IMR-90 (cell line): Measurements from ENCODE around the gene ARHGAP8. TPM values are rescaled to one million over a fixed set of nuclear protein-coding genes. Genes with fewer than 3 reads are reported as not detected.
A peak's percentile ranks its signal among the peaks of the same experiment; 100 is the strongest.

ENCODE experiments used
- ATAC-seq: fragments of 200-7000 bp; cut with Tn5 transposase; 2 replicates; pipeline ENCODE4 v1.9.1; 2020; ENCODE audit warnings: low read depth, mild to moderate bottlenecking, moderate library complexity
- BruUV-seq: library from RNA; stranded (reverse); fragments of 400-500 nt; replicated peaks from 2 replicates; lab custom pipeline; 2021; lab: Mats Ljungman, UMichigan
- CTCF ChIA-PET: fragments of 300-600 bp; formaldehyde crosslinking; extraction: SDS; loops from one replicate; lab custom pipeline; 2021; ENCODE audit warnings: antibody characterized with exemption; lab: Yijun Ruan, JAX
- POLR2A ChIA-PET: fragments of 300-600 bp; sonication (Branson Sonifier 250); formaldehyde crosslinking; loops from one replicate; lab custom pipeline; 2022; ENCODE audit warnings: antibody characterized with exemption; ENCODE audit not compliant: unreplicated experiment; lab: Charles Lee
- DNase-seq: peaks from one replicate; pipeline ENCODE4 v3.0.0; 2013
- H2AFZ ChIP-seq: replicated peaks from 2 replicates; pipeline ENCODE3; 2013; ENCODE audit warnings: low read length, mild to moderate bottlenecking; ENCODE audit not compliant: poor library complexity
- H2AK5ac ChIP-seq: 2 replicates; pipeline ENCODE4 v1.6.1; 2013; ENCODE audit warnings: low read depth, low read length, inconsistent platforms
- H2AK9ac ChIP-seq: replicated peaks from 2 replicates; pipeline ENCODE3; 2013; ENCODE audit warnings: mild to moderate bottlenecking, low read depth, low read length, moderate library complexity; ENCODE audit not compliant: poor library complexity
- H2BK120ac ChIP-seq: 2 replicates; pipeline ENCODE4 v1.6.1; 2013; ENCODE audit warnings: low read depth, low read length, inconsistent platforms
- H2BK15ac ChIP-seq: 3 replicates; pipeline ENCODE4 v1.6.1; 2013; ENCODE audit warnings: low read depth, low read length, inconsistent platforms
- H2BK20ac ChIP-seq: 2 replicates; pipeline ENCODE4 v1.6.1; 2013; ENCODE audit warnings: low read depth, mild to moderate bottlenecking, inconsistent platforms, low read length, moderate library complexity
- H2BK5ac ChIP-seq: 2 replicates; pipeline ENCODE4 v1.6.1; 2013; ENCODE audit warnings: mild to moderate bottlenecking, low read depth, low read length, inconsistent platforms; ENCODE audit not compliant: poor library complexity, severe bottlenecking
- H3K14ac ChIP-seq: replicated peaks from 2 replicates; pipeline ENCODE4 v1.6.1; 2013; ENCODE audit warnings: low read depth, low read length, inconsistent platforms
- H3K18ac ChIP-seq: 2 replicates; pipeline ENCODE4 v1.6.1; 2013; ENCODE audit warnings: low read depth, low read length, control low read depth
- H3K23ac ChIP-seq: 2 replicates; pipeline ENCODE4 v1.6.1; 2013; ENCODE audit warnings: low read depth, low read length, inconsistent platforms
- H3K27ac ChIP-seq: 2 replicates; pipeline ENCODE4 v1.5.1; 2013; ENCODE audit warnings: mild to moderate bottlenecking, control low read depth, low read length; ENCODE audit not compliant: insufficient read depth
- H3K27me3 ChIP-seq: 2 replicates; pipeline ENCODE4 v1.6.1; 2013; ENCODE audit warnings: low read length; ENCODE audit not compliant: control insufficient read depth, insufficient read depth
- H3K36me3 ChIP-seq: 2 replicates; pipeline ENCODE4 v1.6.1; 2013; ENCODE audit warnings: low read length, mixed read lengths; ENCODE audit not compliant: control insufficient read depth, insufficient read depth
- H3K4ac ChIP-seq: 2 replicates; pipeline ENCODE4 v1.6.1; 2013; ENCODE audit warnings: low read depth, low read length, inconsistent platforms
- H3K4me1 ChIP-seq: 2 replicates; pipeline ENCODE4 v1.6.1; 2013; ENCODE audit warnings: low read length, mixed read lengths; ENCODE audit not compliant: control insufficient read depth, insufficient read depth
- H3K4me2 ChIP-seq: 2 replicates; pipeline ENCODE4 v1.6.1; 2013; ENCODE audit warnings: low read depth, mild to moderate bottlenecking, control low read depth, low read length, moderate library complexity
- H3K4me3 ChIP-seq: 2 replicates; pipeline ENCODE4 v1.5.1; 2013; ENCODE audit warnings: low read depth, mild to moderate bottlenecking, control low read depth, low read length, moderate library complexity; ENCODE audit not compliant: insufficient read depth
- H3K56ac ChIP-seq: 2 replicates; pipeline ENCODE4 v1.6.1; 2013; ENCODE audit warnings: low read length, inconsistent platforms; ENCODE audit not compliant: insufficient read depth; ENCODE audit errors: extremely low read depth
- H3K79me1 ChIP-seq, 2 experiments: 2 replicates each; pipeline ENCODE4 v1.6.1; 2013; ENCODE audit warnings: low read length in 2 of 2, inconsistent platforms in 1 of 2, low read depth in 1 of 2
- H3K9ac ChIP-seq: 2 replicates; pipeline ENCODE4 v1.6.1; 2013; ENCODE audit warnings: low read depth, low read length, control low read depth
- H3K9me1 ChIP-seq: 2 replicates; pipeline ENCODE4 v1.6.1; 2013; ENCODE audit warnings: low read length, inconsistent platforms; ENCODE audit not compliant: insufficient read depth
- H3K9me3 ChIP-seq: 2 replicates; pipeline ENCODE4 v1.6.1; 2013; ENCODE audit warnings: low read length; ENCODE audit not compliant: control insufficient read depth, insufficient read depth
- H4K20me1 ChIP-seq: 2 replicates; pipeline ENCODE4 v1.6.1; 2013; ENCODE audit warnings: low read length, inconsistent platforms; ENCODE audit not compliant: insufficient read depth
- H4K5ac ChIP-seq: 2 replicates; pipeline ENCODE4 v1.6.1; 2013; ENCODE audit warnings: mild to moderate bottlenecking, low read depth, low read length, control low read depth
- H4K8ac ChIP-seq, 2 experiments: 2 replicates each; pipeline ENCODE4 v1.6.1; 2013; ENCODE audit warnings: low read depth in 2 of 2, low read length in 2 of 2, control low read depth in 1 of 2, inconsistent platforms in 1 of 2
- H4K91ac ChIP-seq: 2 replicates; pipeline ENCODE4 v1.6.1; 2013; ENCODE audit warnings: low read depth, low read length, inconsistent platforms; ENCODE audit not compliant: insufficient read depth
- CEBPB ChIP-seq: IDR thresholded peaks from 2 replicates; pipeline ENCODE4 v1.6.1; 2012; ENCODE audit warnings: low read depth, low read length, improper control_type of control experiment
- CHD1 ChIP-seq: IDR thresholded peaks from 2 replicates; pipeline ENCODE4 v1.6.1; 2012; ENCODE audit warnings: low read depth, low read length, improper control_type of control experiment
- FOS ChIP-seq: fragments of 150-350 bp; IDR thresholded peaks from 2 replicates; pipeline ENCODE4 v1.6.1; 2016; ENCODE audit warnings: low read depth, low read length
- MAFK ChIP-seq: IDR thresholded peaks from 2 replicates; pipeline ENCODE4 v1.6.1; 2012; ENCODE audit warnings: low read depth, low read length, improper control_type of control experiment
- MAZ ChIP-seq: IDR thresholded peaks from 2 replicates; pipeline ENCODE4 v1.6.1; 2012; ENCODE audit warnings: low read depth, mild to moderate bottlenecking, low read length, improper control_type of control experiment, moderate library complexity, borderline replicate concordance
- MXI1 ChIP-seq: IDR thresholded peaks from 2 replicates; pipeline ENCODE4 v1.6.1; 2012; ENCODE audit warnings: low read depth, mild to moderate bottlenecking, low read length, moderate library complexity, borderline replicate concordance
- NFE2L2 ChIP-seq: fragments of 150-350 bp; IDR thresholded peaks from 2 replicates; pipeline ENCODE4 v1.6.1; 2016; ENCODE audit warnings: low read depth, mild to moderate bottlenecking, low read length
- POLR2A ChIP-seq: IDR thresholded peaks from 2 replicates; pipeline ENCODE4 v1.6.1; 2012; ENCODE audit warnings: mild to moderate bottlenecking, low read depth, low read length
- RAD21 ChIP-seq: IDR thresholded peaks from 2 replicates; pipeline ENCODE4 v1.6.1; 2012; ENCODE audit warnings: low read length, improper control_type of control experiment
- RCOR1 ChIP-seq: IDR thresholded peaks from 2 replicates; pipeline ENCODE4 v1.6.1; 2012; ENCODE audit warnings: mild to moderate bottlenecking, low read length, improper control_type of control experiment; ENCODE audit not compliant: insufficient replicate concordance
- RFX5 ChIP-seq: IDR thresholded peaks from 2 replicates; pipeline ENCODE4 v1.8.0; 2012; ENCODE audit warnings: low read depth, mild to moderate bottlenecking, low read length, moderate library complexity
- SMC3 ChIP-seq: fragments of 150-350 bp; IDR thresholded peaks from 2 replicates; pipeline ENCODE4 v1.6.1; 2016; ENCODE audit warnings: low read depth, mild to moderate bottlenecking, antibody characterized with exemption, low read length, moderate library complexity
- WGBS, 2 experiments: methylation state at CpG; one replicate each; pipeline versions ENCODE4 v1.1.5 to v1.1.7; 2013; ENCODE audit warnings: missing lambda C conversion rate in 2 of 2; ENCODE audit not compliant: insufficient read length in 1 of 2; ENCODE audit errors: extremely low coverage in 2 of 2; 5-methylcytosine and 5-hydroxymethylcytosine counted together
- dilution Hi-C: fragments of 300-500 bp; cut with HindIII; formaldehyde crosslinking; loops from one replicate; pipeline ENCODE4 v1.14.3; 2018; ENCODE audit warnings: low sequenced_read_pairs; ENCODE audit not compliant: unreplicated experiment
- in situ Hi-C: fragments of 300-500 bp; cut with MboI; formaldehyde crosslinking; loops from 3 replicates; pipeline ENCODE4 v1.14.3; 2019; ENCODE audit warnings: low sequenced_read_pairs, inconsistent platforms, mixed read lengths
- intact Hi-C: fragments of 100-400 bp; cut with micrococcal nuclease; formaldehyde crosslinking; loops from 2 replicates; pipeline ENCODE4 v1.10.0; 2022
- polyA plus RNA-seq, 3 experiments: library from polyadenylated mRNA; depleted of rRNA; stranded (reverse); fragments of >200 nt; gene quantifications; 2 replicates each; pipeline ENCODE4 v1.2.3, GENCODE V29; 2012; ENCODE audit warnings: low replicate concordance in 1 of 3
- total RNA-seq: library from RNA; depleted of rRNA; stranded (reverse); fragments of >200 nt; gene quantifications from 2 replicates; pipeline ENCODE4 v1.2.3, GENCODE V29; 2012
- TF ChIP-seq, protein P1 (sequence below): fragments of 150-350 bp; IDR thresholded peaks from 2 replicates; pipeline ENCODE4 v1.6.1; 2016; ENCODE audit warnings: low read depth, mild to moderate bottlenecking, low read length, moderate library complexity, borderline replicate concordance
- TF ChIP-seq, protein P2 (sequence below): conservative IDR thresholded peaks from 2 replicates; pipeline ENCODE4 v1.5.1; 2012; ENCODE audit warnings: mild to moderate bottlenecking, low read depth, low read length, improper control_type of control experiment

The ARHGAP8 gene
- total and polyA plus RNA-seq, 2 of the 4 experiments (the other 2 are of a cell fraction) = 0.18 to 0.21 TPM

DNA sequence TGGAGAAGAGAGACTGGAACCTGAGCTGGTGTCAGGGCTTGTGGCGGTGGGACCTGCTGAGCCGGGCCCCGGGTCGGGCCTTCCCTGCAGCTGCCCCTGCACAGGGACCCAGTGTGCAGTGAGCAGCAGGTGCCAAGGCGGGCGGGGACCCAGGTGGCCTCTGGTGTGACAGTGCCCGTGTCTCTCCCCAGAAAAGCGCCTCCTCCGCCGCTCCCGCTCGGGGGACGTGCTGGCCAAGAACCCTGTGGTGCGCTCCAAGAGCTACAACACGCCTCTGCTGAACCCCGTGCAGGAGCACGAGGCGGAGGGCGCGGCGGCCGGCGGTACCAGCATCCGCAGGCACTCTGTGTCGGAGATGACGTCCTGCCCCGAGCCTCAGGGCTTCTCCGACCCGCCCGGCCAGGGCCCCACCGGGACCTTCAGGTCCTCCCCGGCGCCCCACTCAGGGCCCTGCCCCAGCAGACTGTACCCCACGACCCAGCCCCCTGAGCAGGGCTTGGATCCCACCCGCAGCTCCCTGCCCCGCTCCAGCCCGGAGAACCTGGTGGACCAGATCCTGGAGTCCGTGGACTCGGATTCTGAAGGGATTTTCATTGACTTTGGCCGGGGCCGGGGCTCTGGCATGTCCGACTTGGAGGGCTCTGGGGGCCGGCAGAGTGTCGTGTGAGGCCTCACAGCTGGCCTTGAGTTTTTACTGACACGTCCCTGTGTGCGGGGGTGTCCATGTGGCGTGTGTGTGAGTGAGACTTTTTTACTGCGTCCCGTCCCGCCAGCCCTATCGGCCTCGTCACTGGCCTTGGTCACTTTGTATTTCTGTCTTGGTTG, 15.6 kb upstream of the ARHGAP8 start:
- H2BK5ac ChIP-seq = no peak overlapping the region
- H3K4ac ChIP-seq = 0 out of 2 replicates have a peak overlapping the region, but pooled peaks have one; percentile 43
- H3K4me2 ChIP-seq = no peak overlapping the region
- ATAC-seq (no peak), DNase-seq (peak; percentile 26)
- 33% methylated on average over 21 of the region's 52 CpGs; no CpG with 5 or more reads in 1 of the 2 experiments for WGBS, 2 experiments
- peak overlapping the region; percentile 68; the same call in 1 of the 2 replicates for H2AK5ac ChIP-seq
- H2BK20ac ChIP-seq = no peak overlapping the region
- in situ Hi-C loops (loop anchor here (5.0 kb wide), 1 partner anchor 39 kb away; no protein-coding TSS in a partner anchor), dilution Hi-C loops (no loop called here), intact Hi-C loops (no loop called here)
- H3K9ac ChIP-seq = no peak overlapping the region
- BruUV-seq = no TSS peak
- no peak overlapping the region for H2AK9ac ChIP-seq
- H3K4me3 ChIP-seq = no peak overlapping the region
- no peaks in the 10 kb centered on the region for H3K9me3 ChIP-seq
- no peak overlapping the region for H3K27ac ChIP-seq
- H4K91ac ChIP-seq = no peak overlapping the region; the same call in 1 of the 2 replicates
- no peak overlapping the region for H2BK15ac ChIP-seq
- H3K23ac ChIP-seq = no peak overlapping the region
- peaks cover 14% of the 10 kb centered on the region for H3K9me1 ChIP-seq
- H4K5ac ChIP-seq = no peak overlapping the region; the same call in 1 of the 2 replicates
- no peaks in the 10 kb centered on the region for H3K79me1 ChIP-seq
- POLR2A ChIA-PET = no interaction called here
- no peaks in the 10 kb centered on the region for H3K27me3 ChIP-seq
- H3K36me3 ChIP-seq = peaks cover 4% of the 10 kb centered on the region
- peaks cover 9% of the 10 kb centered on the region for H4K20me1 ChIP-seq
- no peak overlapping the region for H4K8ac ChIP-seq
- no peak overlapping the region for H3K18ac ChIP-seq
- H3K4me1 ChIP-seq = peaks cover 21% of the 10 kb centered on the region
- H3K14ac ChIP-seq = no peak overlapping the region
- no peak overlapping the region for H3K56ac ChIP-seq
- CTCF ChIA-PET = interaction anchor here (1.4 kb wide), 1 partner anchor 38 kb away, joined by 5 read pairs; no protein-coding TSS in a partner anchor
- H2BK120ac ChIP-seq = no peak overlapping the region
- H2AFZ ChIP-seq = no peak overlapping the region
- TF ChIP-seq NFE2L2 (no peak), CEBPB (no peak), SMC3 (no peak), CHD1 (no peak), MAZ (no peak), FOS (no peak), MAFK (no peak), RAD21 (no peak), POLR2A (no peak), RFX5 (no peak), RCOR1 (no peak), MXI1 (no peak)
- TF ChIP-seq, protein P1, sequence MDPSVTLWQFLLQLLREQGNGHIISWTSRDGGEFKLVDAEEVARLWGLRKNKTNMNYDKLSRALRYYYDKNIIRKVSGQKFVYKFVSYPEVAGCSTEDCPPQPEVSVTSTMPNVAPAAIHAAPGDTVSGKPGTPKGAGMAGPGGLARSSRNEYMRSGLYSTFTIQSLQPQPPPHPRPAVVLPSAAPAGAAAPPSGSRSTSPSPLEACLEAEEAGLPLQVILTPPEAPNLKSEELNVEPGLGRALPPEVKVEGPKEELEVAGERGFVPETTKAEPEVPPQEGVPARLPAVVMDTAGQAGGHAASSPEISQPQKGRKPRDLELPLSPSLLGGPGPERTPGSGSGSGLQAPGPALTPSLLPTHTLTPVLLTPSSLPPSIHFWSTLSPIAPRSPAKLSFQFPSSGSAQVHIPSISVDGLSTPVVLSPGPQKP = no peak
- TF ChIP-seq, protein P2, sequence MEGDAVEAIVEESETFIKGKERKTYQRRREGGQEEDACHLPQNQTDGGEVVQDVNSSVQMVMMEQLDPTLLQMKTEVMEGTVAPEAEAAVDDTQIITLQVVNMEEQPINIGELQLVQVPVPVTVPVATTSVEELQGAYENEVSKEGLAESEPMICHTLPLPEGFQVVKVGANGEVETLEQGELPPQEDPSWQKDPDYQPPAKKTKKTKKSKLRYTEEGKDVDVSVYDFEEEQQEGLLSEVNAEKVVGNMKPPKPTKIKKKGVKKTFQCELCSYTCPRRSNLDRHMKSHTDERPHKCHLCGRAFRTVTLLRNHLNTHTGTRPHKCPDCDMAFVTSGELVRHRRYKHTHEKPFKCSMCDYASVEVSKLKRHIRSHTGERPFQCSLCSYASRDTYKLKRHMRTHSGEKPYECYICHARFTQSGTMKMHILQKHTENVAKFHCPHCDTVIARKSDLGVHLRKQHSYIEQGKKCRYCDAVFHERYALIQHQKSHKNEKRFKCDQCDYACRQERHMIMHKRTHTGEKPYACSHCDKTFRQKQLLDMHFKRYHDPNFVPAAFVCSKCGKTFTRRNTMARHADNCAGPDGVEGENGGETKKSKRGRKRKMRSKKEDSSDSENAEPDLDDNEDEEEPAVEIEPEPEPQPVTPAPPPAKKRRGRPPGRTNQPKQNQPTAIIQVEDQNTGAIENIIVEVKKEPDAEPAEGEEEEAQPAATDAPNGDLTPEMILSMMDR = no peak
